Lung (tissue), 12 donors: ENCODE data around the gene VPS4B. TPM values are rescaled to one million over a fixed set of nuclear protein-coding genes. Genes with fewer than 3 reads are reported as not detected.

Source experiments
- ATAC-seq: fragments of 200-7000 bp; cut with Tn5 transposase; one replicate; pipeline ENCODE4 v1.9.1; 2020; ENCODE audit warnings: moderate number of reproducible peaks; ENCODE audit not compliant: insufficient read depth, low FRiP score
- DNase-seq, 3 donors: peaks; one replicate each; pipeline ENCODE4 v3.0.0-alpha.2; 2013 to 2017
- H3K27ac ChIP-seq, 2 donors: one replicate each; pipeline ENCODE4 v1.5.1; 2013; ENCODE audit warnings: mild to moderate bottlenecking in 2 of 2, moderate library complexity in 2 of 2, control low read depth in 1 of 2, inconsistent platforms in 1 of 2, low read depth in 1 of 2, low read length in 1 of 2
- H3K27me3 ChIP-seq, 3 donors: one replicate each; pipeline ENCODE4 v1.5.1; 2013; ENCODE audit warnings: low read length in 2 of 3; ENCODE audit not compliant: control insufficient read depth in 3 of 3, insufficient read depth in 3 of 3
- H3K36me3 ChIP-seq, 4 donors: one replicate each; pipeline ENCODE4 v1.5.1; 2013; ENCODE audit warnings: low read length in 4 of 4, mild to moderate bottlenecking in 1 of 4, moderate library complexity in 1 of 4; ENCODE audit not compliant: control insufficient read depth in 4 of 4, insufficient read depth in 4 of 4
- H3K4me1 ChIP-seq, 5 donors: one replicate each; pipeline ENCODE4 v1.5.1; 2013; ENCODE audit warnings: low read length in 5 of 5, mild to moderate bottlenecking in 2 of 5, moderate library complexity in 1 of 5; ENCODE audit not compliant: control insufficient read depth in 5 of 5, insufficient read depth in 5 of 5
- H3K4me3 ChIP-seq: one replicate; pipeline ENCODE4 v1.5.1; 2013; ENCODE audit warnings: mild to moderate bottlenecking, control low read depth, moderate library complexity
- H3K9ac ChIP-seq, 2 donors: one replicate each; pipeline ENCODE4 v1.5.1; 2013; ENCODE audit warnings: low read length in 2 of 2, control low read depth in 1 of 2; ENCODE audit not compliant: insufficient read depth in 1 of 2
- H3K9me3 ChIP-seq, 4 donors: one replicate each; pipeline ENCODE4 v1.5.1; 2013; ENCODE audit warnings: low read length in 3 of 4, mild to moderate bottlenecking in 1 of 4, moderate library complexity in 1 of 4; ENCODE audit not compliant: control insufficient read depth in 4 of 4, insufficient read depth in 3 of 4
- CTCF ChIP-seq: IDR thresholded peaks from 2 replicates; pipeline ENCODE4 v1.5.1; 2012; ENCODE audit warnings: mild to moderate bottlenecking; ENCODE audit errors: control extremely low read depth, extremely low read depth
- WGBS, 2 donors: extraction: QIAGEN DNeasy Blood & Tissue Kit; methylation state at CpG; one replicate each; pipeline ENCODE4 v1.1.7; 2013; 5-methylcytosine and 5-hydroxymethylcytosine counted together
- polyA plus RNA-seq, 2 donors: library from polyadenylated mRNA; stranded (reverse); fragments of 200-250 nt; gene quantifications; one replicate each; pipeline ENCODE4 v1.2.1, GENCODE V29; 2013
- total RNA-seq, 2 donors: library from RNA; depleted of rRNA in 1 of 2; stranded (reverse); fragments of >200 nt in 1 of 2; gene quantifications; one replicate each; pipeline ENCODE4 v1.2.1, GENCODE V29; 2014 to 2021
- donor health status: control.
- donor health status: control.
- donor health status: Bipolar disorder and iron deficiency.
- donor health status: healthy.
- donor health status: DM: yes; HTN: yes; CAD: no.

VPS4B gene
- total and polyA plus RNA-seq, 4 donors = 11.7 to 56.1 (median 40.8) TPM

- no peaks in the 10 kb centered on the region for H3K27me3 ChIP-seq
- ATAC-seq = no peak
- 70 to 94% methylated on average over 4 of the region's 4 CpGs for WGBS, 2 donors
Observed at GRCh38 chr18:63467699-63468098, 45.4 kb upstream of the VPS4B start.

GRCh38 chr18:63465059-63465458 lies 42.8 kb upstream of the VPS4B start:
- TF ChIP-seq CTCF = no peak
- Histone ChIP-seq H3K27me3 (no peaks in the 10 kb centered on the region), H3K9ac (no peak overlapping the region), H3K4me1 (no peaks in the 10 kb centered on the region), H3K36me3 (no peaks in the 10 kb centered on the region), H3K9me3 (no peaks in the 10 kb centered on the region), H3K4me3 (no peak overlapping the region), H3K27ac (no peak overlapping the region)
- 57 to 72% methylated on average over 2 of the region's 2 CpGs for WGBS, 2 donors
- DNase-seq (no peak), ATAC-seq (no peak)

More at GRCh38 chr18:63467699-63468098, 45.4 kb upstream of the VPS4B start:
- no peaks in the 10 kb centered on the region for H3K36me3 ChIP-seq
- no peak for TF ChIP-seq CTCF
- H3K9ac ChIP-seq = no peak overlapping the region
- H3K4me3 ChIP-seq = no peak overlapping the region
- H3K9me3 ChIP-seq = no peaks in the 10 kb centered on the region
- DNase-seq = no peak
- H3K27ac ChIP-seq = no peak overlapping the region
- H3K4me1 ChIP-seq = no peaks in the 10 kb centered on the region

GRCh38 chr18:63464434-63464833 lies 42.2 kb upstream of the VPS4B start:
- 87 to 96% methylated on average over 2 of the region's 2 CpGs for WGBS, 2 donors
- Histone ChIP-seq H3K4me3 (no peak overlapping the region), H3K27ac (no peak overlapping the region), H3K4me1 (no peaks in the 10 kb centered on the region), H3K27me3 (no peaks in the 10 kb centered on the region), H3K9ac (no peak overlapping the region), H3K36me3 (no peaks in the 10 kb centered on the region), H3K9me3 (no peaks in the 10 kb centered on the region)
- DNase-seq (no peak), ATAC-seq (no peak)
- no peak for TF ChIP-seq CTCF

- ATAC-seq = no peak
- no peak for TF ChIP-seq CTCF
- H3K9ac ChIP-seq = no peak overlapping the region
- H3K4me1 ChIP-seq = no peaks in the 10 kb centered on the region
- no peaks in the 10 kb centered on the region for H3K27me3 ChIP-seq
- no peak overlapping the region for H3K4me3 ChIP-seq
- no peak overlapping the region for H3K27ac ChIP-seq
- no peak for DNase-seq
- no peaks in the 10 kb centered on the region for H3K36me3 ChIP-seq
- H3K9me3 ChIP-seq = no peaks in the 10 kb centered on the region
- 57 to 75% methylated on average over 1 of the region's 1 CpG for WGBS, 2 donors
Observed at GRCh38 chr18:63460414-63460813, 38.1 kb upstream of the VPS4B start.
